Stimulated activated CD4-positive, alpha-beta T cell treated with anti-CD3 and anti-CD28 coated beads, Interleukin-15, amount 100 ng/mL, for 24 hours (primary cell): ENCODE results near the gene RTRAF.

Experiments used
- DNase-seq: peaks from one replicate; pipeline ENCODE4 v3.0.0-alpha.2; 2020

RTRAF gene

GRCh38 chr14:51989293-51990234 is at the start of gene RTRAF:
Gene RTRAF, plus strand, starts transcription at chr14:51989546. Its CDS starts 94 bp downstream, at chr14:51989640.
- peak; percentile 94 for DNase-seq

GRCh38 chr14:51939755-51940301 is 49.5 kb upstream of the RTRAF start:
- no peak for DNase-seq

GRCh38 chr14:51942971-51943370 is 46.4 kb upstream of the RTRAF start:
- DNase-seq = no peak

GRCh38 chr14:51950007-51950406 is 39.3 kb upstream of the RTRAF start:
- no peak for DNase-seq

GRCh38 chr14:51951656-51952055 is 37.7 kb upstream of the RTRAF start:
- no peak for DNase-seq

- no peak for DNase-seq
Observed at GRCh38 chr14:51954031-51954430, 35.3 kb upstream of the RTRAF start.

- DNase-seq = no peak
Observed at GRCh38 chr14:51954657-51955056, 34.7 kb upstream of the RTRAF start.

GRCh38 chr14:51957950-51958349 is 31.4 kb upstream of the RTRAF start:
- DNase-seq = no peak

GRCh38 chr14:51959928-51960327 is 29.4 kb upstream of the RTRAF start:
- DNase-seq = no peak

GRCh38 chr14:51960866-51961265 is 28.5 kb upstream of the RTRAF start:
- no peak for DNase-seq

GRCh38 chr14:51962711-51963110 is 26.6 kb upstream of the RTRAF start:
- DNase-seq = no peak

- DNase-seq = no peak
Observed at GRCh38 chr14:51963286-51963685, 26.1 kb upstream of the RTRAF start.

- DNase-seq = no peak
Observed at GRCh38 chr14:51967521-51967920, 21.8 kb upstream of the RTRAF start.

- no peak for DNase-seq
Observed at GRCh38 chr14:51969852-51970540, 19.4 kb upstream of the RTRAF start.

- no peak for DNase-seq
Observed at GRCh38 chr14:51972566-51972965, 16.8 kb upstream of the RTRAF start.

- DNase-seq = no peak
Observed at GRCh38 chr14:51977075-51977474, 12.3 kb upstream of the RTRAF start.

GRCh38 chr14:51978681-51979085 is 10.7 kb upstream of the RTRAF start:
- DNase-seq = no peak

- peak; percentile 87 for DNase-seq
Observed at GRCh38 chr14:51979088-51979709, 10.1 kb upstream of the RTRAF start.

- DNase-seq = no peak
Observed at GRCh38 chr14:51981218-51981854, 8.0 kb upstream of the RTRAF start.

- no peak for DNase-seq
Observed at GRCh38 chr14:51988221-51988620, 1.1 kb upstream of the RTRAF start.

- no peak for DNase-seq
Observed at GRCh38 chr14:51990488-51990887, 1.1 kb downstream of the RTRAF start.

- DNase-seq = no peak
Observed at GRCh38 chr14:51993285-51993920, 4.1 kb downstream of the RTRAF start.
